ENCODE data around the gene ABHD17C. TPM values are rescaled to one million over a fixed set of nuclear protein-coding genes. Genes with fewer than 3 reads are reported as not detected.

ABHD17C gene
- total RNA-seq, 1 donor from 2014 or later = 3.8 TPM

DNA sequence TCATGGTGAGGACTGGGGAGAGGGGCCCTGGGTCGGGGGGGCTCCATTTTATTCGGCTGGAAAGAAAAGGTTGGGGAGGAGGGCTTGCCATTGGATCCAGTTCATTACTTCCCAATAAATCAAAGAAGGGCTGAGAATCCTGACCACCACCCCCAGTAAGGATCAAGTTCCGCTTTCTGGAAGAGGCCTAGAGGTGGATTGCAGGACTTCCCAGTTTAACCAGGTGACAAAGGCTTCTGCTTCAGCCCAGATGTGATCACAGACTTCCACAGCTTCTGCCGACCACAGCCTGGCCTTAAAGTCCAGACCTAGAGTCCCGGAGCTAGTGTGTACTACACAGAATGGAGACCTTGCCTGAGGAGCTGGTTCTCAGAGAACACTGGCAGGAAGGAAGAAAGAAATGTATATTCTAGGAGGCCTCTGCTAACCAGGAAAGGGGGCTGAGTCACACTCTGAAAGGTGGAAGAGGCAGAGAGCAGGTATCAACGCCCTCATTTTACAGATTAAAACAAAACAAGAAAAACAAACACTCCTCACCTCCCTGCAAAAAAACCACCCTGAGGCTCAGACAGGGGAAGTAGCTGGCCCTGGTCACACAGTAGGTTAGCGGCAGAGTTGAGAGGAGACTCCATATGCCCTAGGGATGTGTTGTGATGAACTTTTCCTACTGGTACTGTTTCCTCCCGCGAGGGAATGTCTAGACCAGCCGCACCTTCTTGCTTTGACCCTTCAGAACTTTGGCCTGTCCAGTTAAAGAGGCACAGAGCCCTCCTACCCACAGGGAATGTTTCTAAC lies 82.9 kb downstream of the ABHD17C start:
- ATAC-seq (no peak), DNase-seq (ENCODE audit: low spot score) (no peak)
- intact Hi-C loops (cut with DNase I) = no loop called here

DNA sequence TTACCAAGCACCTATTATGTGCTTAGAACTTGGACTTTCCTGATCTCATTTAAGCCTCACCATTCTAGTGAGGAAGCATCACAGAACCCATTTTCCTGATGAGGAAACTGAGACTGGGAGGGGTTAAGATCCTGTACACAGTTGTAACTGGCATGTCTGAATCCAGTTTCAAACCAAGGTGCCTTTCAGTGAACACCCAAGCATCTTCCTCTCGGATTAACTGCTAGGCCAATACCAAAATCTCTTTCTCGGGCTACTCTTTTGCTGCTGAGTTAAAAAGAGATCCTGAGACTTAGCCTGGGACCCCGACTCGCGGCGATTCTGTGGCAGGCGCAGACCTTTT lies 83.5 kb downstream of the ABHD17C start:
- ATAC-seq = no peak
- intact Hi-C loops (cut with DNase I) = no loop called here

DNA sequence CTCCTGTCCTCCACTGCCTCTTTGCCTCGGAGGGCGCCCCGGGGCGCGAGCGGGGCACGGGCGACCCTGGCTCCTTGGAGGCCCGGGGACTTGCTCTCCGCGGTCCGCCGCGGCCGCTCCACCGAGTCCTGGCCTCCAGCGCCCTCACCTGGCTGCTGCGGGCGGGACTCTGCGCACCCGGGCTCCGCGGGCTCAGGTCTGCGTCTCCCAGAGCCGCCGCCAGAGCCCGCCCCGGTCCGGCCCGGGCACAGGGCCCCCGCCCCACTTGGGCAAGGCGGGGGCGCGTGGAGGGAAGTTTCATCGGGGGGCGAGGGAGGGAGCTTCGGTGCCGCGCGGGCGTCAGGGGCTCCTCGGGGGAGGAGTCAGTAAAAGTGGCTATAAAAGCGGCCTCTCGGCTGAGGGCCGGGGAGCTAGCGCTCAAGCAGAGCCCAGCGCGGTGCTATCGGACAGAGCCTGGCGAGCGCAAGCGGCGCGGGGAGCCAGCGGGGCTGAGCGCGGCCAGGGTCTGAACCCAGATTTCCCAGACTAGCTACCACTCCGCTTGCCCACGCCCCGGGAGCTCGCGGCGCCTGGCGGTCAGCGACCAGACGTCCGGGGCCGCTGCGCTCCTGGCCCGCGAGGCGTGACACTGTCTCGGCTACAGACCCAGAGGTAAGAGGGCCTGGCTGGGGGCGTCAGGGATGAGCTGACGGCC lies 84.0 kb downstream of the ABHD17C start, which contains the start of gene CEMIP:
TSS of gene CEMIP (plus strand) at position 407 of the 694 bp plus-strand sequence. CDS start 94,510 bp downstream, outside the sequence.
- ATAC-seq = peak; percentile 87
- peak; percentile 86 for DNase-seq (ENCODE audit: low spot score)
- intact Hi-C loops (cut with DNase I) = no loop called here

More for the DNA sequence above, 83.5 kb downstream of the ABHD17C start:
- no peak for DNase-seq (ENCODE audit: low spot score)

DNA sequence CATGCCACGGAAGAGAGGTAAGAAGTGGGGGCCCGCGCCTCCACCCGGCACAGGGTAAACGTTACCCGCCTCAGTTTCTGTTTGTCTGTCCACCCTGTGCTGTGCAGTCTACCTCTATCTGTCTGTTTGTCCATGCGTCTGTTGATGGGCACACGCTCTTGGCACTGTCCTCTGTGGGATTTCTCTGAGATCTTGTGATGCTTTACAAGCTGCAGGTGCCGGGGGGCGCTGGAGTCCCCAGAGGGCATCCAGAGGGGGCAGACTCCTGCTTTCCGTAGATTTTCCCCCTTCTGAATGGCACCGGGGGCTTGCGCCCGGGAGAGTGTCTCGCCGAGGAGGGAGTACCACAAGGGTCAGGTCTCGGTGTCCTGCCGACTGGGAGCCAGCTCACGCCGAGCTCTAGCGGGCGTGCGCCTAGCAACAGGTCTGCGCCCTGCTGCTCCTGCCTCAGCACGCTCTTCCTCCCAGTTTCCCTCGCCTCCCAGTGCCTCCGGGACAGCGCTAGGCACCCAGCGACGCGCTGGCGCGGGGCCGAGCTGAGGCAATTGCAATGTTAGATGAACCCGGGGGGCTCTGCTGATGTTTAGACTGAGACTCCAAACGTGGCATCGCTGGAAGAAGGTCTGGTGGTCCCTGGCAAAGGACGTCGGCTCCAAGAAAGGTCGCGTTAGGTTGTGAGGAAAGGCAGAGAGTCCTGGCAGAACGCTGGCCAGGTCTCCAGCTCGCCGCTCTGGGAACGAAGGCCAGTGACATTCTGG lies 84.7 kb downstream of the ABHD17C start:
- DNase-seq (ENCODE audit: low spot score) (no peak), ATAC-seq (peak; percentile 31)
- intact Hi-C loops (cut with DNase I) = loop anchor here (10.0 kb wide), 1 partner anchor 325 kb away; no protein-coding TSS in a partner anchor

DNA sequence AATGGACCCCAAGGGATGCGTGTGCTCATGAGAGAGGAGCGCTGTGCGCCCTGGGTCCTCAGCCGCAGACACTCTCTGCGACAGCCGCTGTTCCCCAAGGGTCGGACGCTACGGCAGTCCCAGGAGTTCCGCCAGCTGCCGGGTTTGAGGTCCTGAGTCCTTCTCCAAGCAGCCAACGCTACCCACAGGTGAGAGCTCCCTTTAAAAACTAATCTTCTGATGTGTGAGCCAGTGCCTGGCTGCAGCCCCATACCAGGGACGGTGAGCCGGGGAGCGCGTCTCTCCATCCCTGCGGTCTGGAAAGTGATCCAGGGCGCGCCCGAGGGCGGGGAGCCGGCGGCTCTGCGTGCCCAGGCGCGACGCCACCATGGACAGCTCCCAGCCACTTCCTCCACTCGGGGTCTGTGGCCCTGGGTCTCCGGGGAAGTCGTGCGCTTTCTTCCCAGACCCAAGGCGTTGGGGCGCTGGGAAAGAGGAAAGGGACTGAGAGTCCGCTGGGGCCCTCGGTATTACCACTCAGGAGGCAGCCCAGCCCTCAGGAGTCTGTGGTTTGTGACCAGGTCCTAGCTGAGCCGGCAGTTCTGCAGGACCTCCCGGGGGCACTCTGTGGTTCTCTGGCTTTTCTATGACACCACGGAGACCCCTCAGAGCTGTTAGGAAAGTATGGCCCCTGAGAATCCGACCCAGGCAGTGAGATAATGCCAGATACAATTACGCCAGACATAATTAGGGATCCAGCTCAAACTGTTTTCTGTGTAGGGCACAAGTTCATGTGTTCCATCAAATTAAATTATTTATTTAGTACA lies 85.5 kb downstream of the ABHD17C start:
- DNase-seq (ENCODE audit: low spot score) (peak; percentile 77), ATAC-seq (peak; percentile 40)
- intact Hi-C loops (cut with DNase I) = loop anchor here (10.0 kb wide), 1 partner anchor 326 kb away; no protein-coding TSS in a partner anchor

DNA sequence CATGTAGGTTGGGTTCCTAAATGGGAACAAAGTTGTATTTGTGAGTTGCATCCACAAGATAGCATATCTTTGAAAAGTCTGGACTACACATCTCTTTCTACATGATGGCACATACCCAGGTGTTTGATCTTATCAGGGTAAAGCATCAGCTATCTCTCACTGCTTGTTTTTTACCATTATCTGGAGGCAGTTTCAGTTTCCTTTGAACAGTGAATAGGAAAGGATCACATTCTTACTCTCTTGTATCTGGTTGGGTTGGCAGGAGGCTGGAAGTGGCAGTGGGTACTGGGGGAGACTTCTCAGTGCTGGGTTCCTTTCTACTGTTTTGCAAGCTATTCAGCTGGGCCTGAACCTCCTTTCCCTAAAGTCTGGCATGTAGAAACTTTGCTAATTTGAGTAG lies 88.2 kb downstream of the ABHD17C start:
- no peak for ATAC-seq
- no peak for DNase-seq (ENCODE audit: low spot score)
- intact Hi-C loops (cut with DNase I) = loop anchor here (10.0 kb wide), 1 partner anchor 328 kb away; no protein-coding TSS in a partner anchor

DNA sequence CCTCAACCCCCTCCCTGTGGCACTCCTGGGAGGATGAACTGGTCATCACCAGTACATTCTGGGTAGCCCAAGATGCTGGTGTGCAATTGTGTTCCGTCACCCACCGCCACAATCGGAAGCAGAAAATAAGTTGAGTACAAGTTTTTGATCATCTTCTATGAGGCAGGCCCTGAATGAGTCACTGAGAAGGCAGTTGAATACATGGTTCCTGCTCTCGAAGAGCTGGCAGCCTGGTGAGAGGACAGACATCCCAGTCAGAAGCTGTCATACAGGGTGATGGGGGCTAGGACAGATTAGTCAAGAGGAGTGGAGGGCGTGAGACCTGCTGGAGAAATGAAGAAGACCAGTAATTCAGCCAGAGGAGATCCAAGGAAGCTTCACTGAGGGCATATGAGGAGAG lies 90.2 kb downstream of the ABHD17C start:
- DNase-seq (ENCODE audit: low spot score) (no peak), ATAC-seq (no peak)
- intact Hi-C loops (cut with DNase I) = loop anchor here (10.0 kb wide), 1 partner anchor 331 kb away; no protein-coding TSS in a partner anchor

DNA sequence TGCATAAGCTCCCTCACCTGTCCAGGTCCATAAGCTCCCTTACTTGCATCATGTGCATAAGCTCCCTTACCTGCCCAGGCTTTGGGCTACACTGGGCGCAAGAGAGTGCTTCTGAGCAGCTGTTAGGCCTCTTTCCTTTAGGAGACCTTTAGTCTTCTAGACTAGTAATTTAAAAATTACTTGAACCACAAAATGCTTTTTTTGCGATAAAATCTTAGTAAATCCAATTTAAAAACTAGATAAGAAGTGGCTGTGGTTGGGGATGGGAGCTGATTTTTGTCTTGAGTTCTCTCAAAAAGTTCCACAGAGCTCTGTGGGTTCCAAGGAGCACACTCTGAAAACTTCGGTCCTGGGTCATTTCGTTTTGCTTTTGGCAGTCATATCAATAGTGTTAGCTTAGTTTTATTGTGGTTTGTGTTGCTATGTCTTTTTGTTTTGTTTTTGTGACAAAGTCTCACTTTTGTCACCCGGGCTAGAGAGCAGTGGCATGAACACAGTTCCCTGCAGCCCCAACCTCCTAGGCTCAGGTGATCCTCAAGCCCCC lies 90.8 kb downstream of the ABHD17C start:
- ATAC-seq (no peak), DNase-seq (ENCODE audit: low spot score) (no peak)
- intact Hi-C loops (cut with DNase I) = loop anchor here (10.0 kb wide), 1 partner anchor 331 kb away; no protein-coding TSS in a partner anchor

DNA sequence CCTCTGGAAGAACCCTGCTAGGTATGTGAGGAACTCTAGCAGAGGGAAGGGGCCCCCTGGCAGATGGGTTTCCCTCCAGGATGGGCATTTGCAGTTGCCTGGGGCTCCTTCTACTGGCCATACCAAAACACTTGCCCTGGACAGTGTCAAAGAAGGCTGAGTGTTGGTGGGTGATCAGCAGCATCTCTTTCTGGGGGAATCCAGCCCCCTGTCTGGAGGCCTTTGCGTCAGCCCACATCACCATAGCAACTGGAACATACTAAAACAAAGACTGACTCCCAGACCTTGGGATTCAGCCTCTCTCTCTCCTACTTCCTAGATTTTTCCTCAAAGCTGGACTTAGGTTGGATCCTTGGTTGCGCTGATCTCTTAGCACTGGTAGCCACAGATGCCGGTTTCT lies 92.2 kb downstream of the ABHD17C start:
- intact Hi-C loops (cut with DNase I) = loop anchor here (10.0 kb wide), 1 partner anchor 333 kb away; no protein-coding TSS in a partner anchor
- ATAC-seq = no peak
- DNase-seq (ENCODE audit: low spot score) = no peak

DNA sequence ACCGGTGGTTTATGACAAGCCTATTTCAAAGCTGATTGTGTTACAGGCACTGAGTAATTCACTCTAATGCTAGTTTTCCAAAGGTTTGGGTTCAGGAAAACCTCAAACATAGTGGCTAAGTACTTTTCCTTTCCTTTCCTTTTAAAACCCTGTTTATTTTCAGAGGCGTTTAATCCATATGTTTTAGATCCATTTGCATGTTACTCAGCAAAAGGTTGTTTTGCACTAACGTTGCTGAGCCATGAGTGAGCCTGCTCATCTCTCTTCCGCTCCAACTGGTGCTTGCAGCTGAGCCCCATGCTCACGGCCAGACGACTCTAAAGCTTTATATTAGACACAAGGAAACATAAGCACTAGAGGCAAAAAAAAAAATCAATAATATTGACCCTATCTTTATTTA lies 93.4 kb downstream of the ABHD17C start:
- intact Hi-C loops (cut with DNase I) = loop anchor here (10.0 kb wide), 1 partner anchor 334 kb away; no protein-coding TSS in a partner anchor
- DNase-seq (ENCODE audit: low spot score) (no peak), ATAC-seq (no peak)

DNA sequence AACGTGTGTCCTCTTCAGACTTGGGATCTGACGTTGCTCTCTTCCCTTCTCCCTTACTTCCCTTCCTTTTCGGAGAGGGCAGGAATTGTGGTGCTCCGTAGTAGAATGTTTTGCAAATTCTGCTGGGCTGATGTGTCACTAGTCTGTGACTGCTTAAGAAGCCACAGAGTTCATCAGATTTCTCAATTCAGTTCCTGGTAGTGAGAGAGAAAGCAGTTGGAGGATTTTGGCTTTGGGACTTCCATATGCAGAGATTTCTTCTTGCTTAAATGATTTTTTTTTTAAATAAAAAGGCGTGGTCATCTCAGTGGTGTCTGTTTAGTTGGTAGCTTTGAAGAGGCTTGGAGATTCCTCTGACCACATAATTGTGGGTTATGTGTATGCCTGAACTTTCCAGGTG lies 94.2 kb downstream of the ABHD17C start:
- intact Hi-C loops (cut with DNase I) = loop anchor here (10.0 kb wide), 1 partner anchor 334 kb away; no protein-coding TSS in a partner anchor
- ATAC-seq = no peak
- DNase-seq (ENCODE audit: low spot score) = no peak

DNA sequence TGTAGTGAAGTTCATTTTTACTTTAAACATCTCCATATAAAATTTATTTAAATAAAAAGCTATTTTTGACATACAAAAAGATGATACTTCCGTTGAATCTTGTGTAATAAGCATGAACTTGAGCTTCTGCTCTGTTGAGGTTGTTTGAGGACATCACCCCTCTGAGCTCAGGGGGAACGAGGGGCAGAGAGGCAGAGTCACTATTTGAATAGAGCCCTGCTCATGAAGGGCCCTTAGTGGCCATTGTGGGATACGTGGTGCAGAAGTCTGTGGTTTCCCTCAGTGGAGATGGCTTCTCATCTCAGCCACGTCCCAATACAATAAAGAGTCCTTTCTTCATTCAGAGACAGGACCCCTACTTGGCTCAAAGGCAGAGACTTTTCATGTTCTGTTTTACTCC lies 94.7 kb downstream of the ABHD17C start:
- ATAC-seq (no peak), DNase-seq (ENCODE audit: low spot score) (no peak)
- intact Hi-C loops (cut with DNase I) = loop anchor here (10.0 kb wide), 1 partner anchor 335 kb away; no protein-coding TSS in a partner anchor

DNA sequence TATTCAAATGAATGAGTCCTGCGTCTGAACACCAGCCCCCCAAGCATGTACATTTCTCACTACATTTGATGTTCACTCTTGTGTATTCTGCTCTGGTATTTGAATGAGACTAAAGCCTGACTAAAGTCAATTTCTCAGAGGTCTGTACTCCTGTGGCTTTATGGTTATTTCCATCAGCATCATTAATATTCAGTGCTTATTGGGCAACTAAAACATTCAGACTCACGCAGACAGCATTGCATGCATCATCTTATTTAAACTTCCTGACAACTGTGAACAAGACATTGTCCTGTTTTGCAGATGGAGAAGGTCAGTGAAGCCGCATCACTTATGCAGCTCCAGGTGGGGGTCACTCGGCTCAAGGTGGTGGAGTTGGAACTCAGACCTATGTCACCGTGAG lies 95.1 kb downstream of the ABHD17C start:
- intact Hi-C loops (cut with DNase I) = no loop called here
- ATAC-seq = no peak
- no peak for DNase-seq (ENCODE audit: low spot score)

DNA sequence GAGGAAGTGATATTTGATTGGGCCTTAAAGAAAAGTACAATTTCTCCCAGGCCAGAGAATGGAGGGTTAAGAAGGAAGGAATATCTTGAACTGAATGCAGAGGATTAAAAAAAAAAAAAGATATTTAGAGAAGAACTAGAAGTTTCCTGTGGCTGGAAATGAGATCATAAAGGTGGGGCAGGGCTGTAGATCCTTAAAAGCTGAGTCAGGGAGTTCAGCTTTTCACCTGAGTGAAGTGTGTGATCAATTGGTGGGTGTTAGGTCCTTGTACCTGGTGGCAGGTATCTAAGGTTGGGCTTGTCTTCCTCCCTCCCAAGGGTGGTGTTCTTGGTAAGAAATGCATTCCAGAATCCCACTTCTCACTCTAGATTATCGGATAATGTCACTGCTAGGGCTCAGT lies 95.9 kb downstream of the ABHD17C start:
- DNase-seq (ENCODE audit: low spot score) = no peak
- intact Hi-C loops (cut with DNase I) = no loop called here
- ATAC-seq = no peak

DNA sequence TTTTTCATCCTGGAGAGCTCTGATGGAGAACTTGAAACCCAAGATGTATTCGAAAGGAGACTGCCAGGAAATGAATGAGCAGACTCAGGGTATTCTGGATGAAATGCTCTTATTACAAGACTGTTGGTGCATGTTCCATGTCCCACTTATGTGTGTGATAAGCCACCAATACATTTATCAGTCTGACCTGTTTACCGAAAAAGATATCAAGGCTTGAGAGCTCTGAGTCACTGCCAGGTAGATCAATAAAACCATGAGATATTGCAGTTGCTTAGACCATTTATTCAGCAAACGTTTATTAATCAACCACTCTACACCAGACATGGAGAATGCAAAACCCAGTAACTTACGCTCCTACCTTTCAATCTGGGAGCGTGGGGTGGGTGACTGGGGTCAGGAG lies 101.3 kb downstream of the ABHD17C start:
- DNase-seq (ENCODE audit: low spot score) (no peak), ATAC-seq (no peak)
- intact Hi-C loops (cut with DNase I) = no loop called here

DNA sequence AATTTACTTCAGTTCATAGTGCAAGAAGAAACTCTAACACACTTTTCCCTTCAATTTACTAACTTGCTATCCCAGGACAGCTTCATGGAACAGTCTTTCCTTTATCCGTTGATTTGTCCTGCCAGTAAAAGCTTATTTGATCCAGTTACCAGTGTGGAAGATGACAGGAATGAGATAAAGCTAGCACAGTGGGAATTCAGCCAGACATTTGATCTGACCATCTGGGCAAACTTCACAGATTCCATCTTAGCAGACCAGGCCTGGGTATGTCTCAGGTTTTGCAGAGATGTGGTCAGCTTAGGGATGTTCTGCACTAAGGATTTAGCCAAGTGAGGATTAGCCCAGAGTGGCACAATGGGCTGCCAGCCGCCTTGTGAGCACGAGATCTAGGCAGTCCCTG lies 103.8 kb downstream of the ABHD17C start:
- intact Hi-C loops (cut with DNase I) = no loop called here
- ATAC-seq (no peak), DNase-seq (ENCODE audit: low spot score) (no peak)

DNA sequence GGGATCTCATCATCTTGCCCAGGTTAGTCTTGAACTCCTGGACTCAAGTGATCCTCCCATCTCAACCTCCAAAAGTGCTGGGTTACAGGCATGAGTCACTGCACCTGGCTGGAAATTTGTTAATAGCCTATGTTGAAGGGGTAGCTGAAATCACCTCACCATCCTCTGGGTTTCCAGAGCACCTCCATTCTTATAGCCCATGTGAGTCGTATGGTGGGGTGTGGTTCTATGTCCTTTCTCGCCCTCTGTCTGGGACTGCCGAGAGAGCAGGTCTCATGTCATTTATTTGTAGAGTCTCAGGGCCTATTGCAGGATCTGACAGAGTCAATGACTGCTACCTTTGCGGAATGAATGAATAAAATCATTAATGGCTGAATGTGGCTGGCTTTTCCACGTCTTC lies 105.0 kb downstream of the ABHD17C start:
- DNase-seq (ENCODE audit: low spot score) = no peak
- intact Hi-C loops (cut with DNase I) = no loop called here
- no peak for ATAC-seq
